GM18520 (cell line): Measurements from ENCODE around the gene UFSP2.
A peak's percentile ranks its signal among the peaks of the same experiment; 100 is the strongest.

Experiments used
- ATAC-seq: cut with Tn5 transposase; IDR thresholded peaks from one replicate; pipeline ENCODE4 v1.9.1; 2021; ENCODE audit not compliant: unreplicated experiment

UFSP2 gene, protein sequence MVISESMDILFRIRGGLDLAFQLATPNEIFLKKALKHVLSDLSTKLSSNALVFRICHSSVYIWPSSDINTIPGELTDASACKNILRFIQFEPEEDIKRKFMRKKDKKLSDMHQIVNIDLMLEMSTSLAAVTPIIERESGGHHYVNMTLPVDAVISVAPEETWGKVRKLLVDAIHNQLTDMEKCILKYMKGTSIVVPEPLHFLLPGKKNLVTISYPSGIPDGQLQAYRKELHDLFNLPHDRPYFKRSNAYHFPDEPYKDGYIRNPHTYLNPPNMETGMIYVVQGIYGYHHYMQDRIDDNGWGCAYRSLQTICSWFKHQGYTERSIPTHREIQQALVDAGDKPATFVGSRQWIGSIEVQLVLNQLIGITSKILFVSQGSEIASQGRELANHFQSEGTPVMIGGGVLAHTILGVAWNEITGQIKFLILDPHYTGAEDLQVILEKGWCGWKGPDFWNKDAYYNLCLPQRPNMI

DNA sequence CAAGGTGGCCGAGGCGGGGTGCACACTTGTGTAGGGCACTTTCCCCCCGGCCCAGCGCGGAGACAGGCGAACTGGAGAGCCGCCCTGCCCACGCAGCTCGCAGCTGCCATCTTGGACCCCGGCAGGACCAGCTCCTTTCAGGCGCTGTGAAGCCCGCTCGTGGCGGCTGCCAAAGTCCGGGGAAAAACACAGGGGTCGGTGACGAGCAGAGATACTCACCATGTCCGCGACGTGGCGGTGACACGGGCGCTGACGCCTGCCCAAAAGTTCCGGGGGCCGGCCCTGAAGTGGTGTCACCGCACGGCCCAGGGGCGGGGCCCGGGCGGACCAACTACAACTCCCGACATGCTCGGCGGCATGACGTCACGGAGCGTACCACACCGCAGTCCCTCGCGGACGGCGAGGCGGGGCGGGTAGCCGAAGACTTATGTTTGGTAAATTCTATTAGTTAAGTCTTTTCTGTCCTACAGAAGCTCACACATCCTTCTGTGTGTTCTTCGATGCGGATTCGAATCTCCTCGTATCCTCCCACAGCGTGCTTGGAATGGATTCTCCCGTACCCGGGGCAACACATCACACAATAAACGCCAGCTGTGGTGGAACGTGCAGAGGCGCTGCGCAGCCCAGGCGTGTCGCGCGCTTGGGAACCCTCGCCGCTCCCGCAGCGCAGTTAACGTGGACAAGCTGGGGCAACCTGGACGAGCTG, at the start of gene UFSP2:
TSS of gene UFSP2 (minus strand) at position 318 of the 706 bp plus-strand sequence. CDS start at position 222, 96 bp downstream.
- peak; percentile 89 for ATAC-seq

DNA sequence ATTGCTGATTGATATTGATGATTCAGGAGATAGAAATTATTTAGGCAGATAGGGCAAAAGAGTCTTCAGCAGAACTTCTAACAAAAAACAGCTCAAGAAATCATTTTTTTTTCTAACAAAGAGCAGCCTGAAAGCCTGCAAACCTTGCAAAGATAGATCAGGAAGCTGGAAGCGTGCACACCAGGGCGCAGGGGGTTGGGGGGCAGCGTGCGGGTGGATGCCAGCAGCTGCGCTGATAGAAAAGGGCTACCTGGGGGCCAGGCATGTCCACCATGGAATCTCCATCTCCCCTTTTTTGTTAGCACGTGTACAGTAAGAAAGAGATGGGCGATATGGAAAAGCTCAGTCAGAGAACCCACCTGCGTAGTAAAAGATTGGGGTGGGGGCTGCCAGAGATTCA, 47.5 kb upstream of the UFSP2 start:
- ATAC-seq = no peak

GRCh38 chr4:185472103-185472542, 46.4 kb upstream of the UFSP2 start:
- no peak for ATAC-seq

- peak; percentile 88 for ATAC-seq
These were observed 45.7 kb upstream of the UFSP2 start, which contains the start of gene CCDC110 for GRCh38 chr4:185471235-185472102. Gene CCDC110 (minus strand): TSS chr4:185471733. CDS start chr4:185471683, 50 bp downstream.

DNA sequence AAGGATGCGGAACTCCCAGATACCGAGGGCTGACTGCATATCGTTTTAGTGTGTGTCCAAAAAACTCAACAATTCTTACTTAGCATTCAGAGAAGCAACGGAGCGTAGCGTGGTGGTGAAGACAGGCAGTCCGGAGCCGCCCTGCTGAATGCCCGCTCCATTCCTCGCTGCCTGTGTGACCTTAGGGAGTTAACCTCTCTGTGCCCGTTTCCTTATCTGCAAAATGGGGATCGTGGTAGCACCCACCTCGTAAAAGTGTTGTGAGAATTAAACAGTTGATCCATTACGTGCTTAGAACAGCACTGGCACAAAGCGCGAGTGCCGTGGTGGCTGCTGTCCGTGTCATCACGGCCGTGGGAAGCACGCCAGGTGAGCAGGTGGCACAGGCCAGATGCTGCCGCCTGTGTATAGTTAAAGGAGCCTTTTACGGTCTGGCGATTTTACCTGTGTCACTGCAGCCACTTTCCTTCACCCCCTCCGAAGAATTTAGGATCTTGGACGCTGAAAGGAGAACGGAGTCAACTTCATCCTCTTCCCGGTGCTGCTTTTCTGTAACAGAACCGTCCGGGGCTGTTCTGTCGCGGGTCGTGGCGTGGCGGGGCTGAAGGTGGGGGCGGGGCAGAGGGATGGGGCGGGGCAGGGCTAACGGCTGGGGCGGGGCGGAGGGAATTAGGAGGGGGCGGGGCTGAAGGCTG, 44.9 kb upstream of the UFSP2 start:
- ATAC-seq = no peak

GRCh38 chr4:185469580-185470154, 43.9 kb upstream of the UFSP2 start:
- ATAC-seq = no peak

DNA sequence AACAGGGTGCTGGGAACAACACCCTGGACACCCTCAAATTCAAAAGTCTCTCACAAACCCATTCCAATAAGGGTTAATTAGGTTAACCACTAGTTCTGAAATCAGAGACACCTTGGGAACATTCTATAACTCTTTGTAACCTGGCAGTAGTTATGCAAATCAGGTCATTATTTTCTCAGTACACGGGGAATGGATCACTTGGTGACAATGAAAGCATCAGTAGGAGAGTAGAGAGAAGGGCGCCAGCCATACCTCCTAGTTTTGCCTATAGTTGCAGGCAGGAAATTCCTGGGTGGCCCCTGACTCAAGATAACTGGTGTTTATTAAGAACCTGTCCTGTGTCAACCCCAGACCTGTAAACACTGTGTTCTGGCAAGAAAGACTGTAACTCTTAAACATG, 43.2 kb upstream of the UFSP2 start:
- no peak for ATAC-seq

DNA sequence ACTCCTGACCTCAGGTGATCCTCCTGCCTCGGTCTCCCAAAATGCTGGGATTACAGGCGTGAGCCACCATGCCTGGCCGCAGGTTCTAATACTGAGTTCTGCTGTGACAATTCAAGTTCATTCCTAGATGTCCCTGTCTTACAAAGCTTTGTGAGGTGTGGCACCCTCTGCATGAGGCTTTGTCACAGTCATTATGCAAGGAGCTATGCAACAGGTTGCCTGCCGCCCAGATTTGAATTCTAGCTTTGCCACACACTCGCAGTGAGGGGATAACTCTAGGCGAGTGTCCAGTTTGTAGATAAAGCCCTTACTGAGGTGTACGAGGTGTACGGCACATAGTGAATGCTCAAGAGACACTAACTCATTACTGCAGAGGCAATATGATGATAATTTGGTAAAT, 42.2 kb upstream of the UFSP2 start:
- no peak for ATAC-seq

DNA sequence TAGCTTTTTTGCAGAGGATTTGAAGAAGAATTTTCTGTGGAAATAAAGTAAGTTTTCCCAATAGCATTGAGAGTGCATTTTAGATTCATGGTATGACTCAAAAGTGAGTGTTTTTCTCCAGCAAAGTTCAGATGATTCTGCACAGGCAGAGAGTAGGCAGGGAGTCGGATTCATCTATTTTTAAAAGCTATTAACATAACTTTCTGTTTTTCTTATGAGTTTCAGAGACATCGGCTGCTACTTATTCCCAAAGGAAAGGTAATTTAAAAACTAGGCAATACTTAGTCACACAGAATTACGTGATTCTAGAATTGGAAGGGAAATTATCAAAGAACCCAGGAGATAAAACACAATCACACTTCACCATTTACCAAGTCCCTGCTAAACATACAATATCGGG, 41.3 kb upstream of the UFSP2 start:
- no peak for ATAC-seq

- no peak for ATAC-seq
These were observed 39.9 kb upstream of the UFSP2 start for GRCh38 chr4:185465707-185466106.

DNA sequence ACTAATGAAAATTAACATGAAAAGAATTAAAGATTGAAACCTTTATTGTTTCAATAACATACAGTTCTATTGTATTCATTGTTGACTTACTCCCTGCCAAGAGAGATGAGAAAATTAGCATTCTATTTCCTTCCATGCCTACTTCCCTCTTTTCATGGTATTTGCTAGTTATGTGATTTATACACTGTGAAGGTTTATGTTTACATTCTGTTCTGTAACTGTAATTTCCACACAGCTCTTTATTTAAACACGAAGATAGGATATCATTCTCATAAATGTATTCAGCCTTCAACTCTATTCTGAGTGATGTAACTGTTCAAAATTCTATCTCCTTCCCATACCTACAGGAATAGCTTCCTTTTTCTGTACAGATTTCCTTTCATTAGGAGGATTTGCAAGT, 39.1 kb upstream of the UFSP2 start:
- no peak for ATAC-seq

DNA sequence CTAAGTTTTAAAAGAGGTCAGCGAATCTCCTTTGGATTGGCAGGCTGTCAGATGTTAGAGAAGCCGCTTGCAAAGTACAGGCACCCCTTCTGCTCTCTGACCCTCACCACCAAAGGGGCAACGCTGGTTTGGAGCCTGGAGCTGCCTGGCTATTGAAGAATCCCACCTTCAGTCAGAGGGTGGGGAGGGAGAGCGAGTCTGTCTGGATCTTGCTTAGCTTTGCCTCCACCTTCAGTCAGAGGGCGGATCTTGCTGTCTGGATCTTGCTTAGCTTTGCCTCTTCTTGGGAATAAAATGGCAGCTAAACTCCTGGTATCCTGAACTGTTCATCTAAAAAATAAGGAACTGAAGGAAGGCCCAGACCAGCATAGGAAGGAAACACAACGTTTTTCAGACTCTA, 38.4 kb upstream of the UFSP2 start:
- no peak for ATAC-seq

- ATAC-seq = no peak
These were observed 37.8 kb upstream of the UFSP2 start for GRCh38 chr4:185463541-185463940.

DNA sequence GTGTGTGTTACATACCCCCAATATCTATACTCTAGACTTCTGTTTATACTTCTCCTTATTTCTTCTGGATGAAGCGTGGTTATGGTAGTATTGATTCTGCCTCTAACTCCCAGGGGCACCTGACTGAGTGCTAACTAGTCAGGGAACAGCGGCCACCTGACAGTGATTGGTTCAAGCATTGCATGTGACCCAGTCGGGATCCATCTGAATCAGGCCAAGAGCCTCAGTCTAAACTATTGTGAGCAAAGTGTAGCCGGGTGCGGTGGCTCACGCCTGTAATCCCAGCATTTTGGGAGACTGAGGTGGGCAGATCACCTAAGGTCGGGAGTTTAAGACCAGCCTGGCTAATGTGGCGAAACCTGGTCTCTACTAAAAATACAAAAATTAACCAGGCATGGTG, 35.8 kb upstream of the UFSP2 start:
- no peak for ATAC-seq

DNA sequence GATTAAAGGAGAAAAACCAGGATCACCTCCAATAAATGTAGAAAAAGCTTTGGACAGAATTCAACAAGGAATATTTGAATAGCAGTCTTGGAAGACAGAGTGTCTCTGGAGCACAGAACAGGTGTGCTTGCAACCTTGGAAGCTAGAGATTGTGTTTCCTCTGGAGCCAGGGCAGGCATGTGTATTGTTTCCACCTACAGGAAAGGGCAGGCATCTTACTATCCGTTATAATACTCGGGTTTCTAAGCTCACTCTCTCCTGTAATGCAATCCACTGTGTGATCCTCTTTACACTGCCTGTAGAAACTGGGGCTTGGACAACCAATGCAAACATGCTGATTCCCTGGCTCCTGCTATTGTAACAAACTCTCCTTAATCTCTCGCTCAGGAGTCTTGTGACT, 31.4 kb upstream of the UFSP2 start:
- ATAC-seq = no peak

GRCh38 chr4:185456131-185456530, 30.4 kb upstream of the UFSP2 start:
- no peak for ATAC-seq

DNA sequence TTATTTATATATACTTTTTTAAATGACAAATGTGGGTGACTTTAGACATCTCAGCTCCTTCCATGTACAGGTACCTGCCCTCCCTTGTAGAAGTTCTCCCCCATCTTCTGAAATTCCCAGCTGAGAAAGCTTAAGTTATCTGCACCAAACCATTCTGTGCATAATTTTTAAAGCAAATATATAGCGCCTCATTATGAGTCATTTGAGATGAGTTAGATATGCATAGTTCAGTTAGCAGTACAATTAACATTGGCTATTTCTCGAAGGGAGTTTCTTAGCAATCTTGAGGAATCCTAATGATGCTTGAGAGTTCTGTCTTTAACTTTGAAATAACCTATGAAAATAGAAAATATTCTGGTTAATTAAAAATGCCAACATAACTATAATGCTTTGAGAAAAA, 19.4 kb upstream of the UFSP2 start:
- ATAC-seq = no peak

- ATAC-seq = no peak
These were observed 15.7 kb upstream of the UFSP2 start for GRCh38 chr4:185441479-185441878.

- ATAC-seq = no peak
These were observed 12.0 kb upstream of the UFSP2 start for GRCh38 chr4:185437809-185438208.

- no peak for ATAC-seq
These were observed 9.7 kb upstream of the UFSP2 start for GRCh38 chr4:185435466-185435865.
